GM18858 (cell line): ENCODE measurements around the gene DSE.
A peak's percentile ranks its signal among the peaks of the same experiment; 100 is the strongest.

Experiments
- ATAC-seq: cut with Tn5 transposase; IDR thresholded peaks from one replicate; pipeline ENCODE4 v1.9.1; 2021; ENCODE audit not compliant: unreplicated experiment

Gene DSE

DNA sequence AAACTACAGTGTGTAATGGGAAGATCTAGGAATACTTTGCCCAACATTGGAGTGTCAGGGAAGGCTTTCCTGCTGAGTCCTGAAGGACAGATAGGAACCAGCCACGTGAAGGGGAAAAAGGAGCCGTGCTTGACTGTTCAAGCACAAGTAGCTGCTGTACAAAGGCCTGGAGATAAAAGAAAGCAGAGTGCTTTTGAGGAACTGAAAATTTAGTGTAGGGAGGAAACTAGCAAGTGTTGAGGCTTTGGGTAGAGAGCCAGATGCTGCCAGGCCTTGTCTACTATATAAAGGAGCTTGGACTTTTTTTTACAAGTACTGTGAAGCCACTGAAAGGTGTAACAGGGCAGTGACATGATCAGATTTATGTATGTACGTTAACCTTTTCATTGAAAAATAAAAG is 39.0 kb downstream of the DSE start:
- ATAC-seq = peak; percentile 77

- no peak for ATAC-seq
These were observed 40.5 kb downstream of the DSE start for GRCh38 chr6:116411284-116411623.

- no peak for ATAC-seq
These were observed 41.5 kb downstream of the DSE start for GRCh38 chr6:116412270-116412669.

DNA sequence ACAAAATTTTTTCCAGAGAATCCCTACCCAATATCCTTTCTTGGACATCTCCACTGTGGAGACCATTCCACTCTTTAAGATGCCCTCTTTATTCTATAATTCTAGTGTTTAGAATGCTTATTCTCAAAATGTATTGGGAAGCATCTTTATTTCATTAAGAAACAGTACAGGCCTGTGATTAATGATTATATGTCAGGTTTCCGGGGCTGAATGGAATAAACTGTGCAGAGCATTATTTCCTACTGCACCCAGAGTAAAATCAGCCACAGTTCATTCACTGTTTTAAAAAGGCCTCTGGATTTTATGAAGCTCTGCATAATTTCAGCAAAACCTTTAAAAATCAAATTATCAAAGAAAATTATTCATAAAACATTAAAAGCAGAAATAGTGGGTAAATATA is 42.6 kb downstream of the DSE start:
- ATAC-seq = no peak

DNA sequence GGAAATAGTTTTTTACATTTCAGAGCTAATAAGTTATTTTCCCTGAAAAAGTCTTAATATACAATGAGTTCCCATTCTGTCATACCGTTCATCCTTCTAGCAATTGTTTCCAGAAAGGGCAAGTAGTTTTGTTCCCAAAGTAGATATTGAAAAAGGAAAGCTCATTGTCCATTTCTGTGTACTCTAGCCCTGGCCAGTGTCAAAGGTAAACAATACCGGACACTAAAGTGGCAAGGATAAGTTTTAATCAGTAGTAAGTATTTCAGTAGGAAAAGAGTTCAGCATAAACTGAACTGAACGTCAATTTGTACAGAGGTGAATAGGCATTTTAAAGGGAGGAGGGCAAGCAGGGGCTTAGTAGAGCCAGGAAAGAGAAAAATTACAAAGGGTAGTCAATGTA is 46.9 kb downstream of the DSE start:
- ATAC-seq = no peak

- ATAC-seq = no peak
These were observed 48.5 kb downstream of the DSE start for GRCh38 chr6:116419069-116419786.

- ATAC-seq = no peak
These were observed 49.6 kb downstream of the DSE start for GRCh38 chr6:116420341-116420740.

DNA sequence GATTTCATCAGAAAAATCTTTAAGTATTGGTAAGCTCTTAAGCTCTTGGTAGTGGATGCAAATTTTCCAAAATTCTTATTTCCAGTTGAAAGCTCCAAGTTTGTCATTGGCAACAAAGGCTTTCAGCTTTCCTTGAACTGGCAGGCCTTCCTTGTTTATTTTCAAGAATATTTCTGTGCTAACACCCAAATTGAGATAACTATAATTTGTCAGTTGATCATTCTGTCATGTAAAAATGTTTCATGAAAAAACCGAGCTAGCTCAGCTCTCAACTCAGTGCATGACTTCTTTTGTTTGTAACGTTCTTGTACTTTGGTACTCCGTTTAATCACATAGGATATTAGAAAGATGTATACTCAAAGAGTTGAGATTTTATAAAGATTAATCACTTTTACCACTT is 51.5 kb downstream of the DSE start:
- no peak for ATAC-seq

DNA sequence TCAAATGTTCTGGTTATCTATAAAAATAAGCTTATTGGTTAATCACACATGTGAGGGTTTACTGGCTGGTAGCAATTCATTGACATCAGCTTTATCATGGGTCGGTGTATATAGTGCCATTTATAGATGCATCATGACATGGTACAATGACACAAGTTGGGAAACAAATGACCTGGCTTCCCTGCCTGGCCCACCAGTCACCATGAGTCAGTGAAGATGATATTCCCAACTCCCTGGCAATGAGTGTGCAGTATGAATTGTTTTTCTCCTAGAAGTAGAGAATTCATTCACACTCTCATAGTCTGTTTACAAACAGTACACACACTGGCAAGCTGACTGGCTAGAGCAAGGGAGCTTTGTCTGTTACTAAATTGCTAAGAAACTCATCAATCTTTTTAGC is 53.3 kb downstream of the DSE start:
- ATAC-seq = no peak

- ATAC-seq = no peak
These were observed 55.8 kb downstream of the DSE start for GRCh38 chr6:116426551-116426950.

GRCh38 chr6:116429111-116429510 is 58.4 kb downstream of the DSE start:
- ATAC-seq = no peak

DNA sequence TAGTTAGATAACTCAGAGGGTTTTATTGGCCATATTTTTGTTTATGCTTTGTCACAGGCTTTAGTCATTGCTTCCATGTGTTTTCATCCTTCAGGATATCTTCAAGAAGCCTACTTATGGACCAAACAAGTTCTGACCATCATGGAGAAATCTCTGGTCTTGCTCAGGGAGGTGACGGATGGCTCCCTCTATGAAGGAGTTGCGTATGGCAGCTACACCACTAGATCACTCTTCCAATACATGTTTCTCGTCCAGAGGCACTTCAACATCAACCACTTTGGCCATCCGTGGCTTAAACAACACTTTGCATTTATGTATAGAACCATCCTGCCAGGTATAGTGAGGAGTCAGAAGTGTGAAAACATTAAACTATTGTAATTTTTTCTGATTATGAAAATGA is 60.1 kb downstream of the DSE start:
- no peak for ATAC-seq

DNA sequence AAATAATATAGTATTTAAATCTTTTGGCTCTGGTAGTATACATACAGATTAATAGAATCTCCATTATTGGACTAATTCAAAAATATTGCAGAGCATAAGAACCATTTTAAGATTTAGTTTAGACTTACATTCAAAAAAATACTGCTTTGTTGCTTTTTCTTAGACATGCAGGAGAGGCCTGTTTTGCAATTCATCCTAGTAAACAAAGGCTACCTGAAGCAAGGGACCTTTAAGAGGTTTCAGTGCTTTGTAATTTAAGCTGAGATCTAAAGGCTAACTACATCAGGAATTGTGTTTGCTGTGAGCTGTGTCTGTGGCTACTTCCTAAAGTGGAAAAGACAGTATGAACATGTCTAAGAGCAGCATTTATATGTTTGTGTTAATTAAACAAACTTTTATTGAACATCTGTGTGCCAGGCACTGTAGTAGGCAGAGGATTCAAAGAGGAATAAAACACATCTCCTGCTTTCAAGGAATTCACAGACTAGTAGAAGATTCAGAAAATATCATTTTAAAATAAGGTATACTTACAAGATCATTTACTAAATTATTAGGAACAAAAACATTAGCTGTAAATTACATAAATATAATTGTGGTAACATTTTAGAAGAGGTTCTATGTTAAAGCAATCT is 61.3 kb downstream of the DSE start:
- ATAC-seq = no peak

DNA sequence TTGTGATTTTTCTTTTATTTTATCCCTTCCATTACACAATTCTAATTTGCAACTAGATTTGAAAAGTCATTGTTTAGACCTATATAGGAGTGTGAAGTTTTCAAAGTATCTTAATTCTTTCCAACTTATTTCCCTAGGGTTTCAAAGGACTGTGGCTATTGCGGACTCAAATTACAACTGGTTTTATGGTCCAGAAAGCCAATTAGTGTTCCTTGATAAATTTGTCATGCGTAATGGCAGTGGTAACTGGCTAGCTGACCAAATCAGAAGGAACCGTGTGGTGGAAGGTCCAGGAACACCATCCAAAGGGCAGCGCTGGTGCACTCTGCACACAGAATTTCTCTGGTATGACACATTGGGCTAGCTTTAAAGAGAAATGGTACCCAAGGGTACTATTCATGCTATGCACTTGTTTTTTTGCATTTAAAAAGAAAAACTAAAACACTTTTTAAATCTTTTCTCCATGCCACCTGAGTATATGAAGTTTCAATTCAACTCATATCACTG is 62.5 kb downstream of the DSE start:
- no peak for ATAC-seq

GRCh38 chr6:116434056-116434725 is 63.4 kb downstream of the DSE start:
- no peak for ATAC-seq

DNA sequence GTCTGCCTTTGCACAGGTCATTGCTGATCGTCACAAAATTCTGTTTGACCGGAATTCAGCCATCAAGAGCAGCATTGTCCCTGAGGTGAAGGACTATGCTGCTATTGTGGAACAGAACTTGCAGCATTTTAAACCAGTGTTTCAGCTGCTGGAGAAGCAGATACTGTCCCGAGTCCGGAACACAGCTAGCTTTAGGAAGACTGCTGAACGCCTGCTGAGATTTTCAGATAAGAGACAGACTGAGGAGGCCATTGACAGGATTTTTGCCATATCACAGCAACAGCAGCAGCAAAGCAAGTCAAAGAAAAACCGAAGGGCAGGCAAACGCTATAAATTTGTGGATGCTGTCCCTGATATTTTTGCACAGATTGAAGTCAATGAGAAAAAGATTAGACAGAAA is 65.8 kb downstream of the DSE start:
- no peak for ATAC-seq

DNA sequence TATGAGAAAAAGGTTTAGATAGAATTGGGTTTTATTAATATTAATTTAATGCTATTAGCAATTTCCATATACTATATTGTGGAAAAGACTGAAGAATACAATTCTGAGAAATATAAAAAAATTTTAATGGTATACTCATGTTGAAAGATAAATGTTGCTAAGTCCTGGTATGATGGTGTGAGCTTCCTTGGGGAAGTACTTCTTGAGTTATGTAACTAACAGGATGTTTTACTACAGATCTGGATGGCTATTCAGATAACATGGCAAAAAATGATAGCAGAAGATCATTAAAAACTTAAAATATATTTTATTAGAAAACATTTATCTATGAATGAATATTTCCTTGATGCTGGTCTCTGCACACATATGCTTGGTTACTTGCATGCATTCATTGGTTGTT is 66.9 kb downstream of the DSE start:
- ATAC-seq = no peak

DNA sequence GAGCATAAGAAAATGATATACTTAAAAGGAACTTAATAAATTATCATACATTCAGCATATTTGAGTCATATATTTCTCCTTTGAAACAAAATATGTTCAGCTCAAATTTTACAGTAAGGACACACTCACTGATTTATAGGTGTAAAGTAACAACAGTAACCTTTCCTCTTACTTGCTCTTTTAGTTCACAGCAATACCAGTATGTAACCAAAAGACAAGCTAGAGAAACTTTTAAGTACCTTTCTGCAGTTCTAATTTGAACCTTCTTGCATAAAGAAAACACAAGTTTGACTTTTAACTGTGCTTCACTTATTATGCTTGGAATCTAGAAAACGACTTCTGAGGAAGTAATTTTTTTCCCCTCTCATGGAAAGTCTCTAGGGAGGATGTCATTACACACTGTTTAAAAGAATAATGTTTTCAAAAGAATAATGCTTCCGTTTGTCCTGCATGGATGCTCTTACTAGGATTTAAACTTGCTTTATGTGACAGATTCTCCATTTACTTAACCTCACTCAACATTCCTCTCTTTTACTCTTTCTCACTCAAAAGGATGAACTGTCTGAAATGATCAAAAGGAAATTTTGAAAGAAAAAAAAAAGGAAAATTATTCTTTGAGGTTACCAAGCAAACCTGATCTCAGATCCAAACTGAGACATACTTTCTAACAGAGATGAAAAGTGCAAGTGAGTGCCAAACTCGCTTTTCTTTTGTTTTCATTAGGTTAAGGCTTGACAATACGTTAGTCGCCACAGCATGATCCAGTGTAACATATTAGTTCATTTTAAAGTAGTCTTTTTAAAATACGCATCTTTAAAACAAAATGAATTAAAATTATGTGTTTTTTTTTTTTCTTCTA is 68.1 kb downstream of the DSE start:
- no peak for ATAC-seq

- no peak for ATAC-seq
These were observed 68.8 kb downstream of the DSE start for GRCh38 chr6:116439522-116440051.

- ATAC-seq = no peak
These were observed 72.4 kb downstream of the DSE start for GRCh38 chr6:116443105-116443504.

GRCh38 chr6:116444092-116444491 is 73.3 kb downstream of the DSE start:
- ATAC-seq = peak; percentile 54
